GM12878 (cell line): ENCODE results near the gene CLPX. TPM values are rescaled to one million over a fixed set of nuclear protein-coding genes. Genes with fewer than 3 reads are reported as not detected.

Experiments
- ATAC-seq: fragments of 200-7000 bp; cut with Tn5 transposase; 3 replicates; pipeline ENCODE4 v1.9.1; 2020; ENCODE audit warnings: mild to moderate bottlenecking, moderate library complexity
- BruUV-seq: library from RNA; stranded (reverse); fragments of 400-500 nt; replicated peaks from 2 replicates; lab custom pipeline; 2021; lab: Mats Ljungman, UMichigan
- CTCF ChIA-PET: fragments of 300-600 bp; sonication (Branson Sonifier 250); formaldehyde crosslinking; extraction: SDS; loops from one replicate; lab custom pipeline; 2021; ENCODE audit warnings: inconsistent platforms; lab: Yijun Ruan, JAX
- POLR2A ChIA-PET: fragments of 350-600 bp; formaldehyde crosslinking; extraction: SDS; loops from one replicate; lab custom pipeline; 2021; ENCODE audit warnings: inconsistent platforms; lab: Charles Lee
- RAD21 ChIA-PET: fragments of 300-600 bp; sonication (Branson Sonifier 250); formaldehyde crosslinking; loops from one replicate; lab custom pipeline; 2023; ENCODE audit warnings: antibody characterized with exemption; ENCODE audit not compliant: unreplicated experiment; lab: Charles Lee
- SMC1A ChIA-PET: fragments of 300-600 bp; sonication (Branson Sonifier 250); formaldehyde crosslinking; loops from one replicate; lab custom pipeline; 2023; ENCODE audit not compliant: unreplicated experiment, uncharacterized antibody; lab: Charles Lee
- DNase-seq: peaks from one replicate; pipeline ENCODE4 v3.0.0-alpha.2; 2011; ENCODE audit warnings: low read depth, low spot score
- FAIRE-seq: peaks from 3 replicates; lab custom pipeline; 2011; peaks lifted over from hg19 to GRCh38; lab: Jason Lieb, UNC
- H2AFZ ChIP-seq: 2 replicates; pipeline ENCODE4 v1.6.0; 2011; ENCODE audit warnings: low read depth, low read length, control low read depth; ENCODE audit not compliant: control insufficient read depth
- H3K27ac ChIP-seq: 2 replicates; pipeline ENCODE4 v1.5.1; 2011; ENCODE audit warnings: control low read depth; ENCODE audit not compliant: control insufficient read depth, insufficient read depth
- H3K27me3 ChIP-seq, 2 experiments: replicated peaks in 1 of 2; 2 replicates each; pipeline versions ENCODE4 v1.6.0 to v1.6.1; 2011; ENCODE audit warnings: low read length in 1 of 2; ENCODE audit not compliant: control insufficient read depth in 2 of 2, insufficient read depth in 2 of 2
- H3K36me3 ChIP-seq, 2 experiments: 2 replicates each; pipeline ENCODE4 v1.5.1; 2011; ENCODE audit warnings: low read length in 1 of 2; ENCODE audit not compliant: control insufficient read depth in 2 of 2, insufficient read depth in 2 of 2
- H3K4me1 ChIP-seq: 2 replicates; pipeline ENCODE4 v1.6.1; 2011; ENCODE audit warnings: mild to moderate bottlenecking, low read length, moderate library complexity, mixed read lengths; ENCODE audit not compliant: control insufficient read depth, insufficient read depth
- H3K4me2 ChIP-seq: 2 replicates; pipeline ENCODE4 v1.6.0; 2011; ENCODE audit warnings: control low read depth; ENCODE audit not compliant: control insufficient read depth, insufficient read depth
- H3K4me3 ChIP-seq: fragments of 200-600 bp; sonication (generic); 2 replicates; pipeline ENCODE4 v1.5.1; 2016
- H3K79me2 ChIP-seq: 2 replicates; pipeline ENCODE4 v1.6.0; 2011; ENCODE audit warnings: low read length; ENCODE audit not compliant: control insufficient read depth, insufficient read depth
- H3K9ac ChIP-seq: 2 replicates; pipeline ENCODE4 v1.8.0; 2011; ENCODE audit warnings: low read length, control low read depth, mixed read lengths; ENCODE audit not compliant: control insufficient read depth, insufficient read depth
- H3K9me3 ChIP-seq: replicated peaks from 3 replicates; pipeline ENCODE4 v1.5.1; 2011; ENCODE audit warnings: mild to moderate bottlenecking, low read length; ENCODE audit not compliant: control insufficient read depth, insufficient read depth
- H4K20me1 ChIP-seq: 2 replicates; pipeline ENCODE4 v1.6.0; 2011; ENCODE audit not compliant: control insufficient read depth, insufficient read depth
- EGR1 ChIP-seq, 2 experiments: IDR thresholded peaks; 1 replicate in 1 of 2; 2 replicates in 1 of 2; pipeline ENCODE4 v1.6.1; 2011 to 2012; ENCODE audit warnings: low read depth in 2 of 2, low read length in 2 of 2, borderline replicate concordance in 1 of 2, mild to moderate bottlenecking in 1 of 2, moderate library complexity in 1 of 2
- IKZF2 ChIP-seq, 2 experiments: fragments of 450-650 bp; IDR thresholded peaks; 2 replicates each; pipeline ENCODE4 v1.6.1; 2017; ENCODE audit warnings: mild to moderate bottlenecking in 2 of 2, moderate library complexity in 2 of 2
- KLF5 ChIP-seq: fragments of 450-650 bp; IDR thresholded peaks from 2 replicates; pipeline ENCODE4 v1.6.1; 2014; ENCODE audit warnings: mild to moderate bottlenecking; ENCODE audit not compliant: partially characterized antibody
- LARP7 ChIP-seq: fragments of 450-650 bp; IDR thresholded peaks from 2 replicates; pipeline ENCODE4 v1.6.1; 2017; ENCODE audit warnings: mild to moderate bottlenecking
- MTA2 ChIP-seq: fragments of 450-650 bp; IDR thresholded peaks from 2 replicates; pipeline ENCODE4 v1.6.1; 2016; ENCODE audit warnings: low read depth, mild to moderate bottlenecking, moderate library complexity
- NBN ChIP-seq: fragments of 450-650 bp; IDR thresholded peaks from 2 replicates; pipeline ENCODE4 v1.6.1; 2016
- NR2F1 ChIP-seq: fragments of 450-650 bp; conservative IDR thresholded peaks from 2 replicates; pipeline ENCODE4 v1.6.1; 2017; ENCODE audit warnings: mild to moderate bottlenecking
- RAD21 ChIP-seq: IDR thresholded peaks from 2 replicates; pipeline ENCODE4 v1.6.1; 2011; ENCODE audit warnings: mild to moderate bottlenecking, low read depth, low read length, moderate library complexity; ENCODE audit not compliant: insufficient read depth
- RAD51 ChIP-seq: fragments of 450-650 bp; IDR thresholded peaks from 2 replicates; pipeline ENCODE4 v1.6.1; 2016; ENCODE audit warnings: moderate library complexity, mild to moderate bottlenecking, inconsistent platforms
- SMC3 ChIP-seq: IDR thresholded peaks from 2 replicates; pipeline ENCODE4 v1.6.1; 2011; ENCODE audit warnings: low read length, improper control_type of control experiment, borderline replicate concordance
- WRNIP1 ChIP-seq: IDR thresholded peaks from 2 replicates; pipeline ENCODE4 v1.6.1; 2011; ENCODE audit warnings: low read depth, low read length, improper control_type of control experiment, borderline replicate concordance
- ZZZ3 ChIP-seq: IDR thresholded peaks from 2 replicates; pipeline ENCODE4 v1.6.1; 2011; ENCODE audit warnings: low read depth; ENCODE audit not compliant: control insufficient read depth, insufficient read length
- WGBS: methylation state at CpG from one replicate; pipeline ENCODE4 v1.1.6; 2016; ENCODE audit warnings: low lambda C conversion rate; ENCODE audit not compliant: insufficient replicate concordance, insufficient coverage; ENCODE audit errors: missing lambda C conversion rate; 5-methylcytosine and 5-hydroxymethylcytosine counted together
- in situ Hi-C: fragments of 300-500 bp; cut with MboI; formaldehyde crosslinking; loops from 9 replicates; pipeline ENCODE4 v1.14.3; 2018; ENCODE audit warnings: mixed read lengths
- intact Hi-C: fragments of 100-400 bp; cut with micrococcal nuclease; formaldehyde crosslinking; loops from one replicate; pipeline ENCODE4 v1.14.2; 2022; ENCODE audit not compliant: unreplicated experiment
- polyA plus RNA-seq, 11 experiments: library from polyadenylated mRNA; depleted of rRNA in 4 of 11; unstranded in 6 of 11; stranded (reverse) in 5 of 11; fragments of >200 nt; fragmentation: Nextera tagmentation in 4 of 11; fragmentation: Illumina TruSeq in 1 of 11; extraction: Ambion mirVana in 4 of 11; extraction: Trizol in 1 of 11; gene quantifications; 1 replicate in 1 of 11; 2 replicates in 10 of 11; pipeline versions ENCODE4 v1.2.1 to v1.2.3, GENCODE V29; 2011 to 2016; ENCODE audit warnings: inconsistent platforms in 2 of 11, missing spikeins in 2 of 11, low read depth in 1 of 11
- total RNA-seq, 4 experiments: library from RNA; depleted of rRNA in 3 of 4; stranded (reverse); fragments of >200 nt in 3 of 4; fragmentation: Illumina TruSeq in 1 of 4; extraction: Trizol in 1 of 4; gene quantifications; 2 replicates each; pipeline versions ENCODE4 v1.2.1 to v1.2.3, GENCODE V29; 2013 to 2021
- TF ChIP-seq, protein P1 (sequence below): fragments of 450-650 bp; IDR thresholded peaks from 2 replicates; pipeline ENCODE4 v1.6.1; 2017; ENCODE audit warnings: mild to moderate bottlenecking

Gene CLPX
- total and polyA plus RNA-seq, 10 of the 15 experiments (the other 5 are each of a cell fraction or from before 2014, with no cell fraction given), result 10.1 to 57.4 (median 31.3) TPM

DNA sequence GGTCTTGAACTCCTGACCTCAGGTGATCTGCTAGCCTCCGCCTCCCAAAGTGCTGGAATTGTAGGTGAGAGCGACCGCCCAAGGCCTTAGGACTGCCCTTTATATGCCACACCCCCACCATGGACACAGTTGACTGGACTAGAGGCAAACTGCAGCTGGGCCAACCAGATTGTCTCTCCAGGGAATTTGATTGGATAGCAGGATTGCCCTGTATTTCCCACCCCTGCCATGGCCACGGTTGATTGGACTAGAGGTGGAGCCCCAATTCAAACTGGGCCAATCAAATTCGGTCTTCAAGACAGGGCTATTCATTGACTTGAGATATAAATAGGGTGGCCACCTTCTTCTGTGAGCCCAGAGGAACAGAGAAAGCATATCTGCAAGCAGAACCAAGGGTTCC, 6.9 kb upstream of the CLPX start:
- ChIA-PET SMC1A (no interaction called here), POLR2A (no interaction called here), CTCF (interaction anchor here (0.7 to 2.3 kb wide), 2 partner anchors 79 to 106 kb away, joined by 3 to 7 read pairs; no protein-coding TSS in a partner anchor), RAD21 (no interaction called here)
- Histone ChIP-seq H2AFZ (no peak overlapping the region), H4K20me1 (no peaks in the 10 kb centered on the region), H3K4me2 (no peak overlapping the region), H3K9me3 (no peaks in the 10 kb centered on the region), H3K4me3 (no peak overlapping the region), H3K4me1 (no peaks in the 10 kb centered on the region), H3K9ac (no peak overlapping the region), H3K79me2 (no peaks in the 10 kb centered on the region), H3K36me3 (no peaks in the 10 kb centered on the region), H3K27me3 (no peaks in the 10 kb centered on the region), H3K27ac (no peak overlapping the region)
- intact Hi-C loops, result no loop called here
- BruUV-seq, result no TSS peak
- WGBS, result 57% methylated on average over 5 of the region's 5 CpGs
- in situ Hi-C loops, result no loop called here
- FAIRE-seq (no peak), DNase-seq (no peak), ATAC-seq (peak; percentile 56)
- TF ChIP-seq, protein P1, sequence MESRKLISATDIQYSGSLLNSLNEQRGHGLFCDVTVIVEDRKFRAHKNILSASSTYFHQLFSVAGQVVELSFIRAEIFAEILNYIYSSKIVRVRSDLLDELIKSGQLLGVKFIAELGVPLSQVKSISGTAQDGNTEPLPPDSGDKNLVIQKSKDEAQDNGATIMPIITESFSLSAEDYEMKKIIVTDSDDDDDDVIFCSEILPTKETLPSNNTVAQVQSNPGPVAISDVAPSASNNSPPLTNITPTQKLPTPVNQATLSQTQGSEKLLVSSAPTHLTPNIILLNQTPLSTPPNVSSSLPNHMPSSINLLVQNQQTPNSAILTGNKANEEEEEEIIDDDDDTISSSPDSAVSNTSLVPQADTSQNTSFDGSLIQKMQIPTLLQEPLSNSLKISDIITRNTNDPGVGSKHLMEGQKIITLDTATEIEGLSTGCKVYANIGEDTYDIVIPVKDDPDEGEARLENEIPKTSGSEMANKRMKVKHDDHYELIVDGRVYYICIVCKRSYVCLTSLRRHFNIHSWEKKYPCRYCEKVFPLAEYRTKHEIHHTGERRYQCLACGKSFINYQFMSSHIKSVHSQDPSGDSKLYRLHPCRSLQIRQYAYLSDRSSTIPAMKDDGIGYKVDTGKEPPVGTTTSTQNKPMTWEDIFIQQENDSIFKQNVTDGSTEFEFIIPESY, result no peak
- no peak for TF ChIP-seq RAD51
- no peak for TF ChIP-seq WRNIP1

DNA sequence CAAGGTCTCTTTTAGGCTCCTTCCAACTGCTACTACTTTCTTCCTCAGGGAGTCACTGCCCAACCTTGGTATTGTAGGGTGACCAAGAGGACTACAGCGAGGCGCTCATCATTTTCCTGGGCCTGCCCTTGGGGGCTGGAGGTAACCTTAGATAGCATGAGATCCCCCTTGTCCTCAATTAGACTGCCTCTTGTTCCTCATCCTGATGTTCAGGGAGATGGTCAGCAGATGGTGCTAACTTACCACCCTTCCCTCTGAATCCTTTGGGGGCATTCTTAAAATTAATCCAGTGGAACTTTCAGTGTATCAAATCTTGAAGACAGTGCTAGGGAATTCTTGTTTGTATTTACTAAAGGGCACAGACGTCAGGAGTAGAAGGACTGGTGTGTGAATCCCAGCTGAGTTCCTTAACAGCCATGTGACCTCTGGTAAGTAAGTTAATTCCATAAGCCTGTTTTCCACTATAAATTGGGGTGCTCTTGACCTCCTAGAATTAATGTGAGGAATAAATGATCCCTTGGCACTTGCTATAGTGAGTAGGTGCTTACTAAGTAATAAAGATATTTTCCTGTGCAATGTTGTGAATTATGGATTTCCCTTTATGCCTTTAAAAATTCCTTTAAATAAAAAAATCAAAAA, 4.1 kb upstream of the CLPX start:
- ChIA-PET SMC1A (interaction anchor here (1.7 kb wide), 1 partner anchor 109 kb away, joined by 5 read pairs; no protein-coding TSS in a partner anchor), CTCF (interaction anchor here (0.9 to 2.9 kb wide), 8 partner anchors 23 to 211 kb away, joined by 3 to 26 read pairs (median 4); partner anchors contain the start of gene RNU5B-1), RAD21 (interaction anchor here (0.9 to 1.0 kb wide), 2 partner anchors 82 to 109 kb away, joined by 3 read pairs; no protein-coding TSS in a partner anchor), POLR2A (no interaction called here)
- Histone ChIP-seq H3K27me3 (no peaks in the 10 kb centered on the region), H3K9me3 (no peaks in the 10 kb centered on the region), H3K27ac (no peak overlapping the region), H4K20me1 (no peaks in the 10 kb centered on the region), H3K4me1 (no peaks in the 10 kb centered on the region), H3K36me3 (no peaks in the 10 kb centered on the region), H3K4me2 (no peak overlapping the region), H3K79me2 (peaks cover 9% of the 10 kb centered on the region), H2AFZ (no peak overlapping the region; the same call in 1 of the 2 replicates), H3K9ac (no peak overlapping the region), H3K4me3 (no peak overlapping the region)
- ATAC-seq, result no peak
- in situ Hi-C loops (loop anchor here (5.0 kb wide), 1 partner anchor 108 kb away; the partner anchor contains the start of gene RNU5A-1), intact Hi-C loops (loop anchor here (1.0 to 2.0 kb wide), 3 partner anchors 82 to 116 kb away; partner anchors contain the start of gene RNU5B-1)
- peak; percentile 61 for FAIRE-seq
- 5% methylated on average over 3 of the region's 3 CpGs for WGBS
- BruUV-seq, result no TSS peak
- DNase-seq, result no peak
- TF ChIP-seq EGR1 (IDR thresholded peaks at IDR 0.05; ENCODE audit: borderline replicate concordance in 1 of 2, low read depth in 2 of 2, low read length in 2 of 2), result no peak
- TF ChIP-seq ZZZ3, result no peak
- TF ChIP-seq KLF5, result no peak
- TF ChIP-seq NBN, result peak; percentile 30; the same call in 1 of the 2 replicates
- TF ChIP-seq IKZF2 (IDR thresholded peaks at IDR 0.05), result 0 out of 4 replicates have a peak, but pooled peaks of 1 of the 2 experiments have one; percentile 11
- TF ChIP-seq SMC3, result peak; percentile 69; the same call in 1 of the 2 replicates
- peak; percentile 93 for TF ChIP-seq RAD21
- TF ChIP-seq NR2F1, result no peak
- TF ChIP-seq MTA2, result no peak
- TF ChIP-seq LARP7, result no peak
- TF ChIP-seq RAD51, result peak; percentile 42; the same call in 1 of the 2 replicates
